ENCODE data around the gene PLEKHA7.
"Not testable (repeated sequence)": the region's sequence is repeated elsewhere in the genome, so short reads cannot be mapped to it uniquely, and the experiment has no call there.

PLEKHA7 gene

DNA sequence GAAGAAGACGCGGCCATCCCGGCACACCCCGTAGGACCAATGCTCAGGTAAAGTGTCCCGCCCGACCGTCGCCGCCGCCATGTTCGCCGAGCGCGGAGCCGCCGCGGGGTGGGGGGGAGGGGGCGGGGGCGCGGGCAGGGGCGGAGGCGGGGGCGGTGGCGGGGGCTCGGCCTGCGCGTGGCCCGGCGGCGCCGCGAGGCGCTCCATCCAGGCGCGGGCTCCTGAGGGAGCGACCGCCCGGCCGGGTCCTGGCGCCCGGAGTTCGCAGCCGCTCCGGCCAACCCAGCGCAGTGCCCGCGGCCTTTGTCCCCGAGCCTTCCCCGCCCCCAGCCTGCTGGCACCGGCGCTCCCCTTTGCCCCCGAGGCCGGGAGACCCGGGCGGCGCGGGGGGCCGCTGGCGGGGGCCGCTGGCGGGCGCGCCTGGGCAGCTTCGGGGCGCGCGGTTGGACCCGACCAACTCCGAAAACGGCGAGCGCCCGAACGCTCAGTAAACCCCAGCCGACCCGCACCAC, at the start of gene PLEKHA7:
PLEKHA7 (minus strand) TSS at position 94 of the 512 bp plus-strand sequence; CDS start at position 81, 13 bp downstream.
- Histone ChIP-seq H3K36me3 (no peaks in the 10 kb centered on the region), H3K4me3 (peak within 1 kb of the TSS; percentile 68 to 92), H3K9me3 (no peaks in the 10 kb centered on the region), H3K27ac (peak within 1 kb of the TSS; percentile 59 to 73), H3K4me1 (peaks cover 0 to 11% (median 2%) of the 10 kb centered on the region in 4 donors), H3K27me3 (no peaks in the 10 kb centered on the region)
- no peak for DNase-seq
- intact Hi-C loops (cut with DNase I; ENCODE audit: low total_unique reads) = loop anchor here (10.0 kb wide), 1 partner anchor 60 kb away; the partner anchor contains the start of gene RPS13
- TF ChIP-seq CTCF (IDR thresholded peaks at IDR 0.05) = no peak

DNA sequence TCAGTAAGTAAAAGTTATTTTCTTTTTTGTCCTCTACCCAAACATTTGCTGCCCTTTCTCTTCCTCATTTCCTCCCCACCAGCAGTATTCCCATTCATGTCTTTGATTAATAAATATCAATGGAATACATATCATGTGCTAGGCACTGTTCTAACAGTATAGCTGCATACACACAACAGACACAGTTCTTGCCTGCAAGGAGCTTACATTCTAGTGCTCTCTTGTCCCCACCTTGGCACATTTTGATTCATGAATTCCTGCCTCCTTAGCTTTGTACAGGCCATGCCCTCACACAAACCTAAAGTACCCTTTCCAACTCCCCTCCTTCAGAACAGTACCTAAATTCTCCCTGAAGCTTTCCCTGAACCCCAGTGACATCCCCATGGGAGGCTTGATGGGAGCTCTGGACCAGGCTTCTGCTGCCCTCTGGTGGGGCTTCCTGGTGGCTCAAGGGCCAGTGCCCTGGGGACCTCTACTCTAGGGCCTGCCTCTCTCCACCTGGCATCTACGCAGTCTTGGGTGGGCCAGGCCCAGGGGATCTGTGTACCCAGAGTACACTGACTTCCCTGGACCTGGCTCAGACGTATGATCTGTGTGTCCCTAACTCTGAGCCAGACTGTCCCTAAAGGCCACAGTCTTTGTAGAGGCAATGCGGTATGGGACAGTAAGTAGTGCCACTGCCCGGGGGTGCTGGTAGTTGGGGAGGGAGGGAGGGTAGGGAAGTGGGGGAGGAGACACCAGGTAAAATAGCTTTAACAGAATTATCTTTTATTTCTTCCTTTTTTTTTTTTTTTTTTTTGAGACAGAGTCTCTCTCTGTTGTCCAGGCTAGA, 49.2 kb upstream of the PLEKHA7 start:
- no peak overlapping the region for H3K4me3 ChIP-seq
- H3K4me1 ChIP-seq = no peaks in the 10 kb centered on the region
- peak; percentile 55 to 64 for TF ChIP-seq CTCF (IDR thresholded peaks at IDR 0.05)
- H3K9me3 ChIP-seq = no peaks in the 10 kb centered on the region
- no peak overlapping the region for H3K27ac ChIP-seq
- no peaks in the 10 kb centered on the region for H3K36me3 ChIP-seq
- no peaks in the 10 kb centered on the region for H3K27me3 ChIP-seq
- intact Hi-C loops (cut with DNase I; ENCODE audit: low total_unique reads) = loop anchor here (10.0 kb wide), 1 partner anchor 249 kb away; no protein-coding TSS in a partner anchor
- no peak for DNase-seq

GRCh38 chr11:17051146-17051545, 36.9 kb upstream of the PLEKHA7 start:
- H3K36me3 ChIP-seq; H3K27ac ChIP-seq; H3K9me3 ChIP-seq; intact Hi-C loops (cut with DNase I; ENCODE audit: low total_unique reads); H3K27me3 ChIP-seq; DNase-seq; H3K4me3 ChIP-seq; H3K4me1 ChIP-seq: not testable (repeated sequence)

- intact Hi-C loops (cut with DNase I; ENCODE audit: low total_unique reads); H3K9me3 ChIP-seq; DNase-seq; H3K27me3 ChIP-seq; H3K27ac ChIP-seq; H3K4me3 ChIP-seq; H3K4me1 ChIP-seq; H3K36me3 ChIP-seq: not testable (repeated sequence)
Measured at GRCh38 chr11:17048491-17048890, 34.3 kb upstream of the PLEKHA7 start.

- no peak for TF ChIP-seq CTCF (IDR thresholded peaks at IDR 0.05)
- Histone ChIP-seq H3K4me1 (no peaks in the 10 kb centered on the region), H3K4me3 (no peak overlapping the region), H3K27ac (no peak overlapping the region), H3K9me3 (no peaks in the 10 kb centered on the region), H3K36me3 (no peaks in the 10 kb centered on the region), H3K27me3 (no peaks in the 10 kb centered on the region)
- intact Hi-C loops (cut with DNase I; ENCODE audit: low total_unique reads) = no loop called here
- no peak for DNase-seq
Measured at GRCh38 chr11:17046690-17047089, 32.5 kb upstream of the PLEKHA7 start.

- DNase-seq = no peak
- no peak for TF ChIP-seq CTCF (IDR thresholded peaks at IDR 0.05)
- H3K4me1 ChIP-seq = no peaks in the 10 kb centered on the region
- H3K27me3 ChIP-seq = no peaks in the 10 kb centered on the region
- intact Hi-C loops (cut with DNase I; ENCODE audit: low total_unique reads) = no loop called here
- peaks cover 0 to 6% (median 0%) of the 10 kb centered on the region in 3 donors for H3K9me3 ChIP-seq
- H3K27ac ChIP-seq = no peak overlapping the region
- H3K4me3 ChIP-seq = no peak overlapping the region
- H3K36me3 ChIP-seq = peaks cover 0 to 4% (median 0%) of the 10 kb centered on the region in 3 donors
Measured at GRCh38 chr11:17036666-17037658, 22.7 kb upstream of the PLEKHA7 start.

GRCh38 chr11:17034027-17034426, 19.8 kb upstream of the PLEKHA7 start:
- H3K9me3 ChIP-seq; intact Hi-C loops (cut with DNase I; ENCODE audit: low total_unique reads); H3K4me3 ChIP-seq; H3K36me3 ChIP-seq; H3K27me3 ChIP-seq; H3K27ac ChIP-seq; H3K4me1 ChIP-seq; DNase-seq: not testable (repeated sequence)

Measured in tibial artery (tissue), 4 donors.